Urinary bladder (tissue), 4 donors: ENCODE data around the gene EDARADD. TPM values are rescaled to one million over a fixed set of nuclear protein-coding genes. Genes with fewer than 3 reads are reported as not detected.

ENCODE experiments used
- DNase-seq: peaks from one replicate; pipeline ENCODE4 v3.0.0-alpha.2; 2015; ENCODE audit errors: extremely low spot score
- H3K27ac ChIP-seq: one replicate; pipeline ENCODE4 v1.5.1; 2013; ENCODE audit warnings: low read depth, mild to moderate bottlenecking, moderate library complexity
- H3K36me3 ChIP-seq: one replicate; pipeline ENCODE4 v1.6.1; 2013; ENCODE audit warnings: mild to moderate bottlenecking, moderate library complexity; ENCODE audit not compliant: insufficient read depth
- H3K4me1 ChIP-seq: one replicate; pipeline ENCODE4 v1.6.1; 2013; ENCODE audit warnings: mild to moderate bottlenecking, moderate library complexity; ENCODE audit not compliant: insufficient read depth
- H3K4me3 ChIP-seq: one replicate; pipeline ENCODE4 v1.5.1; 2013; ENCODE audit warnings: low read depth, low read length
- WGBS: extraction: QIAGEN DNeasy Blood & Tissue Kit; methylation state at CpG from one replicate; pipeline ENCODE4 v1.1.7; 2013; 5-methylcytosine and 5-hydroxymethylcytosine counted together
- polyA plus RNA-seq: library from polyadenylated mRNA; stranded (reverse); fragments of 200-250 nt; gene quantifications from one replicate; pipeline ENCODE4 v1.2.3, GENCODE V29; 2013
- total RNA-seq: library from RNA; depleted of rRNA; stranded (reverse); fragments of >200 nt; gene quantifications from one replicate; pipeline ENCODE4 v1.2.3, GENCODE V29; 2014
- donor health status: healthy with polysubstance abuse.
- donor health status: healthy.

Gene EDARADD
- total and polyA plus RNA-seq, 2 donors, result 2.8 to 10.6 TPM

GRCh38 chr1:236370420-236370819, 23.7 kb upstream of the EDARADD start:
- Histone ChIP-seq H3K36me3 (no peaks in the 10 kb centered on the region), H3K27ac (no peak overlapping the region), H3K4me1 (no peaks in the 10 kb centered on the region), H3K4me3 (no peak overlapping the region)
- 86% methylated on average over 1 of the region's 1 CpG for WGBS
- DNase-seq, result no peak

- Histone ChIP-seq H3K36me3 (no peaks in the 10 kb centered on the region), H3K4me1 (no peaks in the 10 kb centered on the region), H3K4me3 (no peak overlapping the region), H3K27ac (no peak overlapping the region)
- DNase-seq, result no peak
- WGBS, result 82% methylated on average over 1 of the region's 1 CpG
Measured at GRCh38 chr1:236371083-236371482, 23.0 kb upstream of the EDARADD start.

- Histone ChIP-seq H3K4me3 (no peak overlapping the region), H3K27ac (no peak overlapping the region), H3K36me3 (no peaks in the 10 kb centered on the region), H3K4me1 (no peaks in the 10 kb centered on the region)
- no peak for DNase-seq
- 94% methylated on average over 2 of the region's 2 CpGs for WGBS
Measured at GRCh38 chr1:236377832-236378535, 16.1 kb upstream of the EDARADD start.

- H3K36me3 ChIP-seq, result no peaks in the 10 kb centered on the region
- H3K27ac ChIP-seq, result no peak overlapping the region
- H3K4me3 ChIP-seq, result no peak overlapping the region
Measured at GRCh38 chr1:236381565-236382158, 12.4 kb upstream of the EDARADD start.

GRCh38 chr1:236388332-236388731, 5.8 kb upstream of the EDARADD start:
- Histone ChIP-seq H3K4me3 (no peak overlapping the region), H3K4me1 (no peaks in the 10 kb centered on the region), H3K27ac (no peak overlapping the region), H3K36me3 (no peaks in the 10 kb centered on the region)
- WGBS, result 92% methylated on average over 2 of the region's 2 CpGs
- DNase-seq, result no peak

More at GRCh38 chr1:236381565-236382158, 12.4 kb upstream of the EDARADD start:
- no peak for DNase-seq
- no peaks in the 10 kb centered on the region for H3K4me1 ChIP-seq

GRCh38 chr1:236389253-236389652, 4.8 kb upstream of the EDARADD start:
- DNase-seq, result peak; percentile 36
- WGBS, result 69% methylated on average over 1 of the region's 1 CpG
- no peak overlapping the region for H3K4me3 ChIP-seq
- no peak overlapping the region for H3K27ac ChIP-seq
- H3K4me1 ChIP-seq, result no peaks in the 10 kb centered on the region
- H3K36me3 ChIP-seq, result no peaks in the 10 kb centered on the region

GRCh38 chr1:236391008-236391407, 3.1 kb upstream of the EDARADD start:
- H3K4me3 ChIP-seq, result no peak overlapping the region
- no peak overlapping the region for H3K27ac ChIP-seq
- 73% methylated on average over 5 of the region's 5 CpGs for WGBS
- H3K36me3 ChIP-seq, result no peaks in the 10 kb centered on the region
- H3K4me1 ChIP-seq, result no peaks in the 10 kb centered on the region
- DNase-seq, result no peak

- WGBS, result 79% methylated on average over 2 of the region's 2 CpGs
Measured at GRCh38 chr1:236392182-236392581, 1.9 kb upstream of the EDARADD start.

GRCh38 chr1:236394879-236395229, 768 bp downstream of the EDARADD start:
- peak overlapping the region; percentile 67 for H3K4me3 ChIP-seq
- no peaks in the 10 kb centered on the region for H3K4me1 ChIP-seq
- DNase-seq, result no peak
- peak overlapping the region; percentile 13 for H3K27ac ChIP-seq
- H3K36me3 ChIP-seq, result no peaks in the 10 kb centered on the region
- 8% methylated on average over 17 of the region's 17 CpGs for WGBS

More at GRCh38 chr1:236392182-236392581, 1.9 kb upstream of the EDARADD start:
- H3K27ac ChIP-seq, result no peak overlapping the region
- H3K36me3 ChIP-seq, result no peaks in the 10 kb centered on the region
- no peaks in the 10 kb centered on the region for H3K4me1 ChIP-seq
- no peak for DNase-seq
- no peak overlapping the region for H3K4me3 ChIP-seq

GRCh38 chr1:236395230-236395946, 1.3 kb downstream of the EDARADD start:
- Histone ChIP-seq H3K4me1 (no peaks in the 10 kb centered on the region), H3K27ac (peak overlapping the region; percentile 13), H3K4me3 (peak overlapping the region; percentile 67), H3K36me3 (no peaks in the 10 kb centered on the region)
- under 1% methylated on average over 86 of the region's 86 CpGs for WGBS
- DNase-seq, result no peak

- H3K4me1 ChIP-seq, result no peaks in the 10 kb centered on the region
- H3K4me3 ChIP-seq, result peak overlapping the region; percentile 67
- H3K36me3 ChIP-seq, result no peaks in the 10 kb centered on the region
- 18% methylated on average over 24 of the region's 24 CpGs for WGBS
- DNase-seq, result no peak
- no peak overlapping the region for H3K27ac ChIP-seq
Measured at GRCh38 chr1:236395947-236396664, 2.0 kb downstream of the EDARADD start.

- Histone ChIP-seq H3K27ac (no peak overlapping the region), H3K4me1 (no peaks in the 10 kb centered on the region), H3K4me3 (no peak overlapping the region), H3K36me3 (no peaks in the 10 kb centered on the region)
- 81% methylated on average over 2 of the region's 2 CpGs for WGBS
- no peak for DNase-seq
Measured at GRCh38 chr1:236396665-236397043, 2.6 kb downstream of the EDARADD start.

GRCh38 chr1:236397173-236397759, 3.2 kb downstream of the EDARADD start:
- DNase-seq, result no peak
- H3K4me1 ChIP-seq, result no peaks in the 10 kb centered on the region
- H3K4me3 ChIP-seq, result no peak overlapping the region
- 89% methylated on average over 4 of the region's 4 CpGs for WGBS
- H3K27ac ChIP-seq, result no peak overlapping the region
- H3K36me3 ChIP-seq, result no peaks in the 10 kb centered on the region
